ENCODE results near the gene FAM78A.

GRCh38 chr9:131260751-131261452 lies 15.4 kb downstream of the FAM78A start:
- TF ChIP-seq POLR2A (IDR thresholded peaks at IDR 0.05; ENCODE audit: low read depth, low read length) (no peak), TAF1 (IDR thresholded peaks at IDR 0.05; ENCODE audit: borderline replicate concordance, low read depth, low read length) (no peak), POLR2AphosphoS5 (IDR thresholded peaks at IDR 0.05; ENCODE audit: low read depth, low read length) (no peak)

All from GM12892 (cell line).